Measurements from ENCODE around the gene GPHN. TPM values are rescaled to one million over a fixed set of nuclear protein-coding genes. Genes with fewer than 3 reads are reported as not detected.
A peak's percentile ranks its signal among the peaks of the same experiment; 100 is the strongest.

The GPHN gene
- total RNA-seq, 4 donors from 2014 or later, result 14.4 to 32.7 (median 21.1) TPM

DNA sequence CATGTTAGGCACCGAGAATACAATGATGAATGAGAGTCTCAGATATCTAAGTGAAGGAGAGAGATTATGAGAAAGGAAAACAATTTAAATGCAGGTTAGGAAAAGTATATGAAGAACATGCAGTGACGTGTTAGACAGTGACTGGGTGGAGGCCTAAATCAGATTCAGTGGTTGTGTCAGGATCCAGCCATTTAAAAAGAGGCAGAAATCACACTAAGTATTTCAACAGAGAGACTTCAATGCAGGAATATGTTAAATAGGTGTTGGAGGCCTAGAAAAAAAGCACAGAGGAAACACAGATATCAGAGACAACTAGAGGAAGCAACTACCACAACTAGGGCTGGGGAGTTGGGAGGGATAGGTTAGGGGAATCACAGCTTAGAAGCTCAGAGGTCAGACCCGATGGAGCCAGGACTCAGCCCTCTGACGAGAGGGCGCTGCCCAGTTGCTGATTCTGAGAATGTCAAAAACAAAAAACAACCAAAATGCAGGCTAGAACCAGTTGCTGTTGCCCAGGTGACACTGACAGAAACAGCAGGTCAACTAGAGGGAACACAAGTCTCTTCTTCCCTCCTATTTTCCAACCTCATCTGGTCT, 678.3 kb downstream of the GPHN start:
- H3K36me3 ChIP-seq, result peaks cover 0 to 5% of the 10 kb centered on the region in 2 donors
- H3K4me1 ChIP-seq, result no peaks in the 10 kb centered on the region
- no peak overlapping the region for H3K27ac ChIP-seq
- no peaks in the 10 kb centered on the region for H3K9me3 ChIP-seq
- no peak for DNase-seq
- WGBS, 2 donors, result 90 to 92% methylated on average over 5 of the region's 5 CpGs
- no peak for TF ChIP-seq POLR2A (IDR thresholded peaks at IDR 0.05)
- TF ChIP-seq, protein P1, sequence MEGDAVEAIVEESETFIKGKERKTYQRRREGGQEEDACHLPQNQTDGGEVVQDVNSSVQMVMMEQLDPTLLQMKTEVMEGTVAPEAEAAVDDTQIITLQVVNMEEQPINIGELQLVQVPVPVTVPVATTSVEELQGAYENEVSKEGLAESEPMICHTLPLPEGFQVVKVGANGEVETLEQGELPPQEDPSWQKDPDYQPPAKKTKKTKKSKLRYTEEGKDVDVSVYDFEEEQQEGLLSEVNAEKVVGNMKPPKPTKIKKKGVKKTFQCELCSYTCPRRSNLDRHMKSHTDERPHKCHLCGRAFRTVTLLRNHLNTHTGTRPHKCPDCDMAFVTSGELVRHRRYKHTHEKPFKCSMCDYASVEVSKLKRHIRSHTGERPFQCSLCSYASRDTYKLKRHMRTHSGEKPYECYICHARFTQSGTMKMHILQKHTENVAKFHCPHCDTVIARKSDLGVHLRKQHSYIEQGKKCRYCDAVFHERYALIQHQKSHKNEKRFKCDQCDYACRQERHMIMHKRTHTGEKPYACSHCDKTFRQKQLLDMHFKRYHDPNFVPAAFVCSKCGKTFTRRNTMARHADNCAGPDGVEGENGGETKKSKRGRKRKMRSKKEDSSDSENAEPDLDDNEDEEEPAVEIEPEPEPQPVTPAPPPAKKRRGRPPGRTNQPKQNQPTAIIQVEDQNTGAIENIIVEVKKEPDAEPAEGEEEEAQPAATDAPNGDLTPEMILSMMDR (IDR thresholded peaks at IDR 0.05), result no peak
- H3K27me3 ChIP-seq, result no peaks in the 10 kb centered on the region
- intact Hi-C loops (cut with DNase I), result no loop called here
- H3K4me3 ChIP-seq (replicated peaks in 1 of 3), result no peak overlapping the region

DNA sequence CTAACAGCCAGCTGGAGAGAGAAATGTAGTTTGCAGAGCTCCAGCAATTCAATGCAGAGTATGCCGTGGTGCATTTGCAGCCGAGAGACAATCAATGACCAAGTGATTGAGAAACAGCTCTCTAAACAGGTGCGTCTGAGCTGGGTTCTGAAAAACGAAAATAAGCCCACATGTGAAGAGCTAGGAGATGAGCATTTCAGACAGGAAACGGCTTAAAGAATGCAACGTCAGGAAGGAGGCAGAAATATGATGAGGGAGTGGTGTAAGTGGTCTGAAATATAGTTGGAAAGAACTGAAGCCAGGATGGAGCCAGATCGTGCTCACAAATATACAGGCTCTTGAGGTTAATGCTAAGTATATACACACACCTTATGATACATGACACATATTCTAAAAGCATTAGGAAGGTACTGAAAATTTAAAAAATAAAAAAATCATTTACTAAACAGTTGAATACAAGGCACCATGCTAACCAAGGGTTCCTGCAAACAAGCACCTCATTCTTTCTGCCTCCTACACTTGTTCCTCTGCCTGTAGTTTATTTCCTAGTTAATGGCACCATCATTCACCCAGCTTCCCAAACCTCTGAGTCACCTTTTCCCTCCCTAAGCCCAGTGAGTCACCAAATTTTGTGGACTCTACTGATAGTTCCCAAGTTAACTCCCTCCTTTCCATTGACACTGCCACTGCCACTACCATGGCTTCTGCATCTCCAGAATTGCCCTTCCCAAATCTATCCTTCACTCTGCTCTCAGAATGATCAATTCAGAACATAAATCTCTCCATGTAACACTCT, 679.0 kb downstream of the GPHN start:
- Histone ChIP-seq H3K36me3 (no peaks in the 10 kb centered on the region), H3K4me1 (no peaks in the 10 kb centered on the region), H3K27ac (no peak overlapping the region), H3K4me3 (replicated peaks in 1 of 3) (no peak overlapping the region), H3K9me3 (no peaks in the 10 kb centered on the region), H3K27me3 (no peaks in the 10 kb centered on the region)
- intact Hi-C loops (cut with DNase I), result no loop called here
- 74 to 80% methylated on average over 7 of the region's 7 CpGs for WGBS, 2 donors
- no peak for DNase-seq
- TF ChIP-seq POLR2A (IDR thresholded peaks at IDR 0.05), result no peak
- TF ChIP-seq, protein P1 (IDR thresholded peaks at IDR 0.05), result no peak

DNA sequence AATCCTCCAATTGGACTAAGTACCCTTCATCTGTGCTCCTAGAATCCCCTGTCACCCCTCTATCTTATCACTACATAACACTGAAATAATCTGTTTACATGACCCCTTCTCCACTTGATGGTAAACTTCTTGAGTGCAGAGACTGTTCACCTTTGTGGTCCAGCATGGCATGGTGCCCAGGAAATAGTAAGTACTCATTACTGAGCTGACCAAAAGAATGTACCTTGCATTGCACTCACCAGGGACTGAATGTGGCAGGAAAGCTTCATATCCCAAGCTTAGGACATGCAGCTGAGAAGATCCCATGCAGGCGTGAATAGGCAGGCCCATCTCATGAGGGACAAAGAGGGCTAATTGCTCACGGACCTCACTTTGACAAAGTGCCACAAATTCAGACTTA, 679.9 kb downstream of the GPHN start:
- Histone ChIP-seq H3K36me3 (no peaks in the 10 kb centered on the region), H3K27ac (no peak overlapping the region), H3K4me1 (no peaks in the 10 kb centered on the region), H3K27me3 (no peaks in the 10 kb centered on the region), H3K9me3 (no peaks in the 10 kb centered on the region), H3K4me3 (replicated peaks in 1 of 3) (no peak overlapping the region)
- 69 to 80% methylated on average over 2 of the region's 2 CpGs for WGBS, 2 donors
- intact Hi-C loops (cut with DNase I), result no loop called here
- TF ChIP-seq, protein P1 (IDR thresholded peaks at IDR 0.05), result no peak
- no peak for TF ChIP-seq POLR2A (IDR thresholded peaks at IDR 0.05)
- peak; percentile 24 to 53 for DNase-seq

DNA sequence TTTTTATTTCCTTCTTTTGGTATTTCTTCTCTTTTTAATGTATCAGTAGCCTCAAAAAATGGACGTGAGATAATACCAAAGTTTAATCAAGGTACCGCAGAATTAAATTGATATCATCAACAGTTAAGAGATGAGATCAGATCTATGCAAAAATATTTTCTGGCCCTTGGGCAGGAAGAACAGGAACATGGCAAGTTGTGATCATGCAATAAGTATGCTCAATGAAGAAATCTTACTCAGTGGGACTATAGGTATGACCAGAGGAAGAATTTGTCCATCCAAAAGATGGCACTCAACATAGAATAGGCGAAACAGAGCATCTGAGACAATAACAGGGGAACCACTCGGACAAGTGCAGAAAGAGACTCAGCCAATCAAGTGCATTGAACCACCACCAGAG, 680.4 kb downstream of the GPHN start:
- no peak for TF ChIP-seq POLR2A (IDR thresholded peaks at IDR 0.05)
- TF ChIP-seq, protein P1 (IDR thresholded peaks at IDR 0.05), result no peak
- 95 to 97% methylated on average over 4 of the region's 4 CpGs for WGBS, 2 donors
- no peak overlapping the region for H3K4me3 ChIP-seq (replicated peaks in 1 of 3)
- no peaks in the 10 kb centered on the region for H3K9me3 ChIP-seq
- no peak overlapping the region for H3K27ac ChIP-seq
- no peak for DNase-seq
- H3K4me1 ChIP-seq, result no peaks in the 10 kb centered on the region
- H3K27me3 ChIP-seq, result no peaks in the 10 kb centered on the region
- intact Hi-C loops (cut with DNase I), result no loop called here
- no peaks in the 10 kb centered on the region for H3K36me3 ChIP-seq

DNA sequence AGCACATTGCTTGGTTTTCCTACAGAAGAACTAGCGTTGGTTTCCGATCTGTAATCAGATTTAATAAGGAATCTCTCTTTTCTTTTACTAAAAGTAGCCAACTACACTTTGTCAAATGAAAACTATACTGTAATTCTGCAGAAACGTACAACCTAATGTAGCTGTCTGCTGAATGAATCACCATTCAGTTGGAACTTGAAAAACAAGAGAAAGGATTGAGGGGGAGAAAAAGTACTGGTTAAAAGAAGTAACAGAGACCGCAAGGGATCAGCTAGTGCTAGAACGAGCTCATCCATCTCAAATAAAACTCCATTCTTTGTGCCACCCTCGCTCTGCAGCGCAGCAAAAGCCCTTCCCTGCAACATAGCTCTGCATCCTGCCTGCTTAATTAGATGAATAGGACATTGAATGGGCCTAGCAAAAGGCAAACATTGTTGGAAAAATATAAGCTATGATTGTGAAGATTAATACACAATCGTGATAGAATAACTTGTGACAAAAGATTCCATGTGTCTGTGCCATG, 683.9 kb downstream of the GPHN start:
- Histone ChIP-seq H3K4me1 (no peaks in the 10 kb centered on the region), H3K27ac (no peak overlapping the region), H3K27me3 (no peaks in the 10 kb centered on the region), H3K9me3 (no peaks in the 10 kb centered on the region), H3K36me3 (no peaks in the 10 kb centered on the region), H3K4me3 (replicated peaks in 1 of 3) (no peak overlapping the region)
- DNase-seq, result no peak
- intact Hi-C loops (cut with DNase I), result no loop called here
- no peak for TF ChIP-seq POLR2A (IDR thresholded peaks at IDR 0.05)
- TF ChIP-seq, protein P1 (IDR thresholded peaks at IDR 0.05), result no peak
- WGBS, 2 donors, result 51 to 54% methylated on average over 8 of the region's 8 CpGs

Data from thyroid gland (tissue), 4 donors.